ENCODE data around the gene CYREN.
"Not testable (repeated sequence)": the region's sequence is repeated elsewhere in the genome, so short reads cannot be mapped to it uniquely, and the experiment has no call there.

The CYREN gene, protein sequence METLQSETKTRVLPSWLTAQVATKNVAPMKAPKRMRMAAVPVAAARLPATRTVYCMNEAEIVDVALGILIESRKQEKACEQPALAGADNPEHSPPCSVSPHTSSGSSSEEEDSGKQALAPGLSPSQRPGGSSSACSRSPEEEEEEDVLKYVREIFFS

DNA sequence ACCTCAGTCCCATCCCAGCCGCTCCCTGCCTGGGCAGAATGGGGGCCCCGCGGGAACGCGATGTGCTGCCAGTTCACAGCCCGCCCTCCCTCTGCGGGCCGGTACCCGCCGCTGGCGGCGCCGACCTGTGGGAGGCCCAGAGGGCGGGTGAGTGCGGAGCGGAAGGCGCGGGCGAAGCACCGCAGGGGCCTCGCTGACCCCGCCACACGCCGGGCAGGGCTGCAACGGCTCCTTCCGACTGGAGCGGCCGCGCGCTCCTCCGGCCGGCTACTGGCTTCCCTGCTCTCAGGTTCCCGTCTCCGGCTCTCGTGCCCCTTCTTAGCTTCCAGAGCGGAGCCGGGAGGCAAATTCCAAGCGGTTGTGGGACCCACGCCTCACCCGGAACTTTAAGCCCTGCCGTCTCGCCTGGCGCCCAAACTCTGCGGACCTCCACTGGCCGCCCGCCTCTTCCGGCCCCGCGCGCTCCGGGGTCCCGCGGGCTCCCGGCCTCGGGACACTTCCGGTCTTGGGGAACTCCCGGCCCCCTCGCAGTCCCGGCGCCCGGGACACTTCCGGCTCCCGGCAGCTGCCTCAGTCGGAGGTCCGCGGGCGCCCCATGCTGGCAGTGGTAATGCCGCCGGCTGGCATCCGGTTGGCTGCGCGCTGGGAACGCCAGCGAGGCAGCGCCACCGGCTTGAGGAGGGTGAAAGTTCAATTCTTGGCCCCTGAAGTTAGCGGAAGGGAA is at the start of gene CYREN:
Gene CYREN (minus strand): TSS at position 434 of the 724 bp plus-strand sequence. CDS start 1,785 bp downstream, outside the sequence.
- DNase-seq (ENCODE audit: low read depth in 2 of 2) = peak; percentile 84 to 92

DNA sequence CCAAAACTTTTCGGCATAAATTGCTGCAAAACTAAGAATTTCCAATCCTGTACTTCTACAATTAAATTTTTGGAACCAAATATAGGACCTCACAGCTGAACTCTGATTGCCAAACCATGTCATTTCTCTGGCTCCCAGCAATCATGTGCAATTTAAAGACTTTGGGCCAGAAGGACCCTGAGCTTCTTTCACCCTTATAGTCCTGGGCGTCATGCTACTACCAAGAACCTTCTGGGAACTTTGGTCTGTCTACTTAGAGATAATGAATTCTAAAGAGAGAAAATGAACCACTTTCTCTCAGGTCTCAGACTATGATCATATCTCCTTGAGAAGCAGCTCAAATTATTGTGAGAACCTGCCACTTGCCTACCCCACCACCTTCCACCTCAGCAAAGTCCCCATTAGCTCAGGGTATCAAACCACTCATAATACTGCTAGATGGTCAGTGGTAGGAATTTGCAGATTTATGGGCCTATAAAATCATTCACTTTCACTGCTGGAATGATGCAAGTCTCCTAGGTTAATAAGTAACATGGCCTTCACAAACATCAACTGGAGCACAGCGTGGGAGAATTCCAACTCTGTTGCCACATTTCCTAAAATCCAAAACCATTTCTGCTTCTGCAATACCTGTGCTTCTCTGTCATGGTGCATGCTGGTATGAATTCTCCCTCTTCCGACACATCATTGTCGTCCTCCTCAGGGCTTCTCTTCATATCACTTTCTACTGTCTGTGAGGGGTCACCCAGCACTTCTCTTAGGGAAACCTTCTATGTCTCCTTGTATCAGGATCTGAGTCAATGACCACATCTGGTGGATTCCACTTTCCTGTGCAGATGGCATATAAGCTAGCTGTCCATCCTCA is 47.4 kb upstream of the CYREN start:
- no peak for DNase-seq (ENCODE audit: low read depth in 2 of 2)

DNA sequence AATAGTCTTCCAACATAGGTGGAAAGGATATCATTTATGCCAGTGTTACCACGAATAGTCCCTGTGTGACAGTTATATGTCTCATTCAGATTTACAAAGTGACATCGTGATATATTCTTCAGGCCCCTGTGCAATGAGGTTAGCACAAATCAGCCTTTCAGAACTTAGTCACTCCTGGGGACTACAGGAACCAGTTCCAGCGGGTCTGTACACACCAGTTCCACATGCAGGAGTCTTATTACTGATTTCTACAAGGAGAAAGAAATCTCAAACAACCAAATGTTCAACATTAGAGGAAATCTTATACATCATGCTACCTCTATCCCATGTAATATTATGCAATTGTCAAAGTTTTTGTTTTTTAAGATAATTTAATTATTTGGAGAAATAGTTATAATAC is 45.2 kb upstream of the CYREN start:
- DNase-seq (ENCODE audit: low read depth in 2 of 2) = no peak

DNA sequence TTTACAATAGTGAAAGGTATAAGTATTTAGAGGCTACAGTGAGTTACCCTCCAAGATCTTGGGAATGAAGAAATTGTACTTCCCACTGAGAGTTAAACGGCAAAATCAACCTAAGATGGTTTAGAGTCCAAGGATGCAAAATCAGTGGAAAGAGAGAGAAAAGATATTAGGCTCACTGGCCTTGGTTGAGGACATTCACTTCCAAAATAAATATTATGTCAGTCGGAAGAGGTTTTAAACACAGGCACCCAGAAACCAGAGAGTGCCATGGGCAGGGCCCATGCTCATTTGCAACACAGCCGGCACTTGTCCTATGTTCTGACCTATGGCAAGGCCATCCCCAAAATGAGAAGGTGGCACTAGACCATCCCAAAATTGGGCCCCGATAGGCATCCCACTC is 44.7 kb upstream of the CYREN start:
- DNase-seq (ENCODE audit: low read depth in 2 of 2) = no peak

DNA sequence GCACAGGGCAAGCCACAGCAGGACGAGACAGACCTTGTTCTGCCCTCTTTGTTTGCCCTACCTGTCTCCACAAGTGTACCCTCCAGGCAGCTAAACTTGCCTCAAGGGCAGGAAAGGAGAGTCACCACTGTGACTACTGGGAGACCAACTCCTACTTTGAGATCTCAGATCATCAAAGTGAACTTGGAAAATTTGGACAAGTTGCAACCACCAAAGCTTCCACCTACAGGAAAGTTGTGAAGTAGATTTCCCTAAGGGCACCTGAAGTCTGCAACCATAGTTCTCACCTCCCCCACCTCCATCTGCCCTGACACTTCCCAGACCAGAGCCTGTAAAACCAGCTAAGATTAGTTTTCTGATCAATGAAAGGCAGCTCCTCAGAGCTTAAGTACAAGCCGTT is 43.3 kb upstream of the CYREN start:
- no peak for DNase-seq (ENCODE audit: low read depth in 2 of 2)

DNA sequence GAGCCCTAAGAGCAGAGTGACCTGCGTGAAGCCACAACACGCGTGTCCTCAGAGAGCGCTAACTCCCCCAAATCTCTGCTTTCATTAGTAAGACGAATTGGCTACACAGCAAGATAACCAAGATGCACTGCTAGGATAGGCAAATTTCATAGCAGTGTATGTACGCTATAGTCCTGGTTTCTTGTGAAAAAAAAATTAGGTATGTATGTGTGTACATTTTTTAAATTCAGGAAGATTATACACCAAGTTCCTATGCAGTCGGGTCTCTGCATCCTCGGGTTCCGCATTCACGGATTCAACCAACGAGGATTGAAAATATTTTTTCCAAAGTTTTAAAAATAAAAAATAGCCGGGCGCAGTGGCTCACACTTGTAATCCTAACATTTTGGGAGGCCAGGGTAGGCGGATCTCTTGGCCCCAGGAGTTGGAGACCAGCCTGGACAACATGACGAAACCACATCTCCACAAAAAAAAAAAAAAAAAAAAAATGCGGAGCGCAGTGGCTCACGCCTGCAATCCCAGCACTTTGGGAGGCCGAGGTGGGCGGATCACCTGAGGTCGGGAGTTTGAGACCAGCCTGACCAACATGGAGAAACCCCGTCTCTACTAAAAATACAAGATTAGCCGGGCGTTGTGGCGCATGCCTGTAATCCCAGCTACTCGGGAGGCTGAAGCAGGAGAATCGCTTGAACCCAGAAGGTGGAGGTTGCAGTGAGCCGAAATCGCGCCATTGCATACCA is 41.6 kb upstream of the CYREN start:
- not testable (repeated sequence) for DNase-seq (ENCODE audit: low read depth in 2 of 2)

DNA sequence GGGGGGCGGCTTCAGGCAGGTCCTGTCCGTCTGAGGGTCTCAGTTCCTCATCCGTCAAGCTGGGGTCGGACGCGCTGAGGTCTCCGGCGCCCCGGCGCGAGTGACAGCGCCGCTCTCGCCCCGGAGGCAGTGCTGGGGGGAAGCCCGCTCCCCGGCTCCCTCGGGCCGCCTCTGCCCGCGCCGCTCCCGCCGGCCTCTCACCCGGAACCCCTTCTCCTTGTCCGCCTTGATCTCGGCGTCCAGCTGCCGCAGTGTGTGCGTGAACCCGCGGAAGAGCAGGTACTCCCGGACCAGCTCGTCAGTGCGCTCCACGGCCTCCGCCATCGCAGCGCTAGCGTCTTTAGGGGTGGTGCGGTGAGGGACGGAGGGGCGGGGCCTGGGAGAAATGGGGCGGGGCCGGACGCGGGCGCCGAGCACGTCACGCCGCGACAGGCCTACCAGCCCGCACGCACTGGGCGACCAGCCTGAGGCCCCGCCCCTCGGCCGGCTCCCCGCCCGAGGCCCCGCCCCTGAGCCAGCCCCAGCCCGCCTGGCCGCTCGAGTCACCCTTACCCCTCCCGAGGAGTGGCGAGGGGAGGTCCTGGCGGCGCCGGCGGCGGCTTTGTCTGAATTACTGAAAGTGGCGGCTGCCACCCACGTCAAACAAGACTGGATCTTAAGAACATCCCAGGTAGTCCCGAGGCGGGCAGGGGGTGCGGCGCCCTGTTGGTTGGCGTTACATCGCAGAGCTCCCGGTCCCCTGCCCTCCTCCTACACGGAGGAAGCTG is 40.9 kb upstream of the CYREN start, which contains the start of gene WDR91:
Gene WDR91 (minus strand): TSS at position 348 of the 767 bp plus-strand sequence. CDS start 24 bp downstream, at position 324.
- DNase-seq (ENCODE audit: low read depth in 2 of 2) = peak; percentile 97 to 99

DNA sequence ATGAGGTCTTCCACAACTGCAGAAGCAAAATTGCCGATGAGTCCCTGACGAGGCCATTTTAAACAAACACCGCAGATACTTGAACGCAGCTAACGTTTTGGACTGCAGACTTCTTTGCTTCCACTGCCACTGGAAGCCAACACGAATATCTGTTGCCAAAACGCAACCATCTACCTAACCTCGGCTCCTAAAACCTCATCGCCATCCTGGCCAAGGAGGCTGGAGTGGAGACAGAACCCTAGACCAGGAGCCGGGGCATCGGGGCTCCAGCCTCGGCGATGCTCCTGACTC is 40.3 kb upstream of the CYREN start:
- DNase-seq (ENCODE audit: low read depth in 2 of 2) = no peak

DNA sequence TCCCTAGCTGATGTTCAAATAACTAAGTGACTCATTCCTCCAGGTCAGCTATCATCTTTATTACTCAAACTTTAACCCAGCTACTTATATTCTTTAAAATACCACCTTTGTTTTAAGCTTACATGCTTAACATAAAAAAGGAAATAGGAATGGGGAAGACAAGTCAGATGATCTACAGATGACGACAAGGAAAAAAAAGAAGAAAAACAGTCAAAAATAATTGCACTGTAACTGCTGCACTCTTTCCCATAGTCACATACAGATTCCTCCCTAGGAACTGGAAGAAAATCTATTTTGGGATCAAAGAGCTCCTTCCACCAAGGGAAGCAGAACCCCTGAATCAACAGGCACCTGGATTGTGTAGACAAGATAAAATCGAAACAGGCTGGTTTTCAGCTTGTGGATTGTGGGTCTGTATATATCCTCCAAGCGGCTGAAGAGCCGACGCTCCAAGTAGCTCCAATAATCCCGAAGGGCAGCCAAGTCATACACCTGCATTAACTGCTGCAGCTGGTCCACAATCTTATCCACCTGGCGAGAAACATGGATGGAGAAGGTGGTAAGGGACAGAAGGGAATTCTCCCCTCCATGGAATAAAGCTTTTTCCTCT is 38.8 kb upstream of the CYREN start:
- DNase-seq (ENCODE audit: low read depth in 2 of 2) = no peak

DNA sequence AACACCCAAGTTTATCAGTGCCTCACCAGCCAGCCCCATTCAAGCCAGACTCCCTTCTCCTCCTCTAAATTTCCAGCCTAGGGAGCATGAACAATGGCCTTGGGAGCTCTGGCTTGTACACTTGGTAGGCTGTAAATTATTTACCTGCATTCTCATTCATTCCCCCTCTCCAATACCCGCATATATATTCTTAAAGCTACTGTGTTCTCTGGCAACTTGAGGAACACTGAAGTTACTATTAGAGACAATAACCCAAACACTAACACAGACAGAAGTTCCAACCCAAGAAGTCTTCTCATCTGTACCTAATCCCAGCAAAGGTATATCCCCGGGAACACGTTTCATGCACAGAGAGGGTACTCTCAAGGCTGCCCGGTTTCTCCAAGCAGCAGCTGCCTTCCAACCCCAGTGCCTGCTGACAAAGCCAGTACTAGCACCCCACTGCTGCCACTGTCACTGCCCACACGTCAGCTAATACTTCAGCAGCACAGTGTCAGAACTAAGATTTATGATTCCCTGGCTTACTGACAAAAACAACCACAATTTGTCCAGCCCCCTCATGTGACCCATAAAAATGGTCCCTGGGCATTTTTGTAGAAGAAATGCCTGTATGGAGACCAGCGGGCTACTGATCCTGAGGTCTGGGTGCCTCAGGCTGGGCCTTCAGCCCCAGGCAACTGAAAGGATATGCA is 37.7 kb upstream of the CYREN start:
- DNase-seq (ENCODE audit: low read depth in 2 of 2) = no peak

DNA sequence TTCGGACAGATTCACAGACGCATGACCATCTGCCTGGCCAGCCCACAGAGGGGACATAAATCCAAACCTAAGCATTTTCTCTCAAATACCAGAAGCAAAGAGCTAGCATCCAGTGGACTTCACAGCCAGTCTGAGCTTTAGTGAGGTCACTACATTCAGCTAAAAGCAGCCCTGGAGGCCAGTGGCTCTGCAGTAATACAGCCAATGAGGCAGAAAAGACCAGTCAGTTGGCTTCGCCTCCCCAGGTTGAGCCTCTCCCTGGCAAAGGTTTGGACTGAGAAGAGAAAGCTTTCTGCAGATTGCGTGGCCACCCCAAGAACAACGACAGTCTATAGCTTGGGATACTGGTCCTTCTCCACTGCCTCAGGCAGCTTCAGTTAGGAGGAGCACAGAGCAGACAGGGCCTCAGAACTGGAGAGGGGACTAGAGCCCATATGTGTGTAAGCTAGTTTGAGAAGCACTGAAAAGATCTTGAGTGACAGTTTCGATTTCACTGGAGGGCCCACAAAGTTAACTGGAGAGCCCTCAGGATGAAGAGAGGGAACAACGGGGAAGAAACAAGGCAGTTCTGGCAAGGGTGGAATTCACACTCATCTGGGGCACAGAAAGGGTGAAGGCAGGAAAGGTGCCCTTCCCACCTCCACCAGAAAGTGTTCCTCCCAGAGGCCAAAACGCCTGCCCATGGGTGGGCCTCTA is 37.0 kb upstream of the CYREN start:
- DNase-seq (ENCODE audit: low read depth in 2 of 2) = no peak

DNA sequence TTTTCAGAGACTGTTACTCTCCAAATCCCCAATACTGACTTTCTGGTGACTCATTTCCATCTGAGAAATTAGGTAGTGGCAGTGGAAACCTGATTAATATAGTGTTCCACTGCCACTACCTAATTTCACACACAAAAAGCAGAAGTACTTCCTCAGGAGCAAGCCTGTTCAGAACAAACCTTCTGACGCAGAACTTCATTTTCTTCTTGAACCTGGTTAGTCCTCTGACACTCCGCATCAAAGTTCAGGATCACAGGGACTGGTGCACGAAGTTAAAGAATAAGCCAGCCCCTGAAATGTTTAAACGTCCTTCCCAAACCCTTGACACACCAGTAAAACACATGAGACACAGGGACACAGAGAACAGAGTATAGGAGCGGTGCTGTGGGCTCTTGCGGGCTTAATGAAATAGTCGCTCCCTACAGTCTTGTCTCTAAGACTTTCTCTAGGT is 36.5 kb upstream of the CYREN start:
- DNase-seq (ENCODE audit: low read depth in 2 of 2) = no peak

DNA sequence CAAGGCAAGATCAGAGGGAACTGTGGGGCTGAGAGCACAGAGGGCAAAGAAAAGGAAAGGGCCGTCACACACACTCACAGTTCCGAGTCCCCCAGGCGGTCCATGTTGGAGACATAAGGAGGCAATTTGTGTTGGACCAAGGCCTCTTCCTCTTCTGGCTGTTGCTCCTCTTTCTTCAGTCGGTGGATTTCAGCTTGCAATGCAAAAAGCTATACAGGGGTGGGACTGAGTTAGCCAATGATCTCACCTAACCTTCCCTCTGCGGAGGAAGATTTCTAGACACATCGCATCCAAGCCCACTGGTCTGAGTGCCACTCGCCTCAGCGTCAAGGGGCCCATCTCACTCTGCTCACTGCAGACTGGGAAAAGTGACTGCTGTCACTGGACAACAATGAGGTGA is 35.3 kb upstream of the CYREN start:
- DNase-seq (ENCODE audit: low read depth in 2 of 2) = no peak

DNA sequence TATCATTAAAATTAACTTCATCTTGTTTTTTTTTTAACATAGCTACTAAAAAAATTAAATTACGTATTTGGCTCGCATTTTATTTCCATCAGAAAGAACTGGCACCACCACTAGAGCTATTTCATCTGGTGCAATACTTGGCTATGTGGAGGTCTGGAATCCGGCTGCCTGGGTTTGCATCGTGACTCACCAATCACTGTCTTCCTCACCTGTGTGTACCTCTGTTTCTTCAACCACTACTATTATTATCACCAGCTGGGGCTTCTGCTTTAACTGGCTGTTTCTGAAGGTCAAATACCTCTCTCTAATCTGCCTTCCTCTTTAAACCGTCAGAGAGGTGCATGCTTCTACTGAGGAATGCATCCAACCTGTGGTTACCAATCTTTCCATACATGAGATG is 34.4 kb upstream of the CYREN start:
- DNase-seq (ENCODE audit: low read depth in 2 of 2) = no peak

DNA sequence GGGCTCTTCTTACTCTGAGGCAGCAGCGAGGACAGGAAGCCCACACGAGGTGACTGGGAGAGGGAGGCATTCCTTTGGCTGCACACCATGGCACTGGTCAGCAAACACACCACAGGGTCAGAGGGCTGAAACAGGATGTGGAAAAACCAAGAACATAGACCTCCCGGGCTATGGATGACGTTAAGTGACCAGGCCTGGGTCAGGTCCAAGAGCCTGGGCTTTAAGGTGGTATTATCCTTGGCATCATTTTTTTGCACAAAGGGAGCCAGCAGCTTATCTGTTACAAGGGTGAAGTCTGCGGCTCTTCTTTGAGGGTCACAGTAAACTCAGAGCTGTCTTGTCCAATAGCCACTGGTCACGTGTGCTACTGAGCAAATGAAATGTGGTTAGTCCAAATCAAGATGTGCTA is 33.8 kb upstream of the CYREN start:
- no peak for DNase-seq (ENCODE audit: low read depth in 2 of 2)

DNA sequence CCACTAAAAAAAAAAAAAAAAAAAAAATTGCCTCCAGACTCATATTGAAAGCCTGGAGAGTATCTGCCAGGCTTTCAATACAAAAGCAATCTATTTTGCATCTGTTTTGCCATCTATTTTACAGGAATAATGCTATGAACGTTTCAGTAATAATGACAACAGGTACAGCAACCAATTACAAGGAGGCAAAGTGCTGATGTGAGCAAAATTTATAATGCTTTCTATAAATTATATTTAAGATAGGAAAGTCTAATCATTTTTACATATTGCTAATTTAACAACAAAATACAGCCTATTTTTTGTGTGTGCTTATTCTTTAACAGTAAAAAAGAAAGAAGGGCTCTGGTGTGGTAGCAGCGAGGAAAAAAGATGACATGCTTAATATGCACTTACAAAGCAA is 30.8 kb upstream of the CYREN start:
- no peak for DNase-seq (ENCODE audit: low read depth in 2 of 2)

DNA sequence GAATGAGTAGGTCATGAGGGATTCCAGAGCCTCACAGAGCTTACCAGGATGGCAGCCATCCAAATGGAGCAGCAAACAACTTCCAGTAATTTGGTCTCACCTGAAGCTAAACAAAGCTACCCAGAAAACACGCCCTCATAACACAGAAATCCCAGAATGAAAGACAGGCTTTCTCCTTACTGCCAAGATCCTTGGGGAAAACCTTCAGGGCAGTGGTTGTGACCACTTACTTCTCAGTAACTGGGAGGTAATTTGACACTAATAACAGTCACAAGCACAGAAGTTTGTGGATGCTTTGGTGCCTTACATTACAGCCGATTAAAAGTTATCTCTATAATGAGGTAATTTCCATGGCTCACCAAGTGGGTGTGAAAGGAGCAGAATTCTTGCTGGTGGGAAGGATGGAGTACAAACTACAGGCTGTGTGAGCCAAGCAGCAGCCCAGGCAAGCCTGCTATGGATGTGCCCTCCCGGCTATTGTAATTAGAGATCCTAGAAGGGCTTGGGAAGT is 30.4 kb upstream of the CYREN start:
- no peak for DNase-seq (ENCODE audit: low read depth in 2 of 2)

DNA sequence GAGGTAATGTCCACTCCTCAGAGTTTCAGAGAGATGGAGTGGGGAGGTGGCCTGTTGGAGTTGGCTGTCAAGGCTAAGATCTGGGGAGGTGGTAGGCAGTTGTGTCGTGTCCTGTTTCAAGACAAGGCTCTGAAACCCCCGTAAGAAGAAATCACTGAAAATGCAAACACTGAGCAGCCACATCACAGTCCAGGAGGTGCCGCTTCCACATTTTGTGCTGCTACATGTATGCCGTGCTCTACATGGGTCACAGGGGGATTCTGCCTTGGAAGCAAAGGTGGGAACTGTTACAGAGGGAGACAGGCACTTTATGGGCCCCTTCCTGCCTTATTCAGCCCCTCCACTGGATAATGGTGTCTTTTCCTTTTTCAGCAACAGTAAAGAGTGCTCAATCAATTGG is 28.9 kb upstream of the CYREN start:
- DNase-seq (ENCODE audit: low read depth in 2 of 2) = no peak

DNA sequence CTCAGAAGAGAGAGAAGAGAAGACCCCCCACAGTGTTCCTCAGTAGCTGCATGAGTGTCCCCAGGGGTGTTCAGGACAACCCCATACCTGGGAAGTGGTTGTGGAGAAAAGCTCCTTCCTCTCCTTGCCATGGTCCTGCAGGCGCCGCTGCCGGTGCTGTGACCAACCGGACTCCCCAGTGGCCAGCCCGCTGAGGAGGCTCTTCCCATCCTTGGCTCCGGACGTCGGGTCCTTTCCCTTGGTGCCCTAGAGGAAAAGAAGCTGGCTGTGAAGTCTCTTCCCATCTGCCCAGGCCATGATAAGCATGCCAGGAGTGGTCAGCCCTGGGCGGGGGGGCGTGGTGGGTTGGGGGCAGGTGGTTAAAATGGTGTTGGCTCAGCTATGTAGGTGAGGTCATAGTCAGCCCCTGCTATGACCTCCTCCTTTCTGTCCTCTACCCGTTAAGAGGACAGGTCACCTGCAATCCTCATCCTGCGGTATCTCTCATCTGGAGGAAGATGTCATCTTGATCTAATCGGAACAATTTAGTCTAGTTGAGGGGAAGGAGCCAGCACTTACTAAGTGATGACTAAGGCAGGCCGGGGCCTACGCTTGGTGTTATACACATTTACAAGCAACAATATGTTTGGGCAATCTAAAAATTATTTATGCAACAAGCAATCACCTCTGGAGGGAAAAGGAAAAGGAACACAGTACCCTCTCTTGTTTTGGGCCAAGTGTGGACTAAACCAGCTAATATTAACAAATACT is 27.6 kb upstream of the CYREN start:
- DNase-seq (ENCODE audit: low read depth in 2 of 2) = no peak
